ENCODE results near the gene CABLES2.

DNA sequence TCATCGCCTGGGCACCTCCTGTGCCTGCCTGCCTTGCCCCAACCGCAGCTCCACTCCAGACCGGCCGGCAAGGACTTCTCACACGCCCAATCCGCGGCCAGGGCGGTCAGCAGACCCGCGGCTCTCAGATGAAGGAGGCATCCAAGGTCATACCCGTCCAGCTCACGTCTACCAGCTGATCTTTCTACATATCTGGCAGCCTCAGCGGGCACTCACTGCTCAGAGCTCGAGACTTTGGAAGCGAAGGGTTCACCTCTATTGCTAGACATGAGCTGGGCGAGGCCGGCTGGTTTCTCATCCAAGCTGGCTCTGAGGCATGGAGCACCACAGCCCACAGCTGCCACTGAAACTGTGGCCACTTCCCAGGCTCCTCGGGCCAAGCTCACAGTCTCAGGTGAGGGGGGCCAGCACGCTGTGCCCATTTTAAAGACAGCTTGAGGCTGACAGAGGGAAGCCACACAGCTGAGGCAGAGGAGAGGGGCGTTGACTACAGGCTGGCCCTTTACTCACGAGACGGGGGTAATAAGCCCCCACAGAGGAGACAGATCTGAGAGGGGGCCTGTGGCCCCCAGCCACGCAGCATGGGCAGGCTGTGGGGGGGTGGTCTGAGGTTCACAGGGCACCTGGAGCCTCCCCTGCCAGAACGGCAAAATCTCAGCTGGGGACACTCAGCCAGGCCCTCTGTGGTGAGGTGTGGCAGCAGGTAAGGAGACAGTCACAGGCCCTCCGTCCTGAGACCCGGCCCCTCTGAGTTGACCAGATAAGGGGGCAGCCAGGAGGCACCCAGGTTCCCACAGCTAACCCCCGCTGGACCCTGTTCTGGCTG lies 42.0 kb downstream of the CABLES2 start:
- TF ChIP-seq YY1 (IDR thresholded peaks at IDR 0.05; ENCODE audit: extremely low read depth, insufficient replicate concordance, low read depth, low read length), result no peak
- TF ChIP-seq CEBPB (IDR thresholded peaks at IDR 0.05; ENCODE audit: low read depth), result no peak
- no peak for TF ChIP-seq POLR2A (IDR thresholded peaks at IDR 0.05; ENCODE audit: borderline replicate concordance, extremely low read depth, insufficient read depth, insufficient read length)
